Esophagus squamous epithelium (tissue), 4 donors: Measurements from ENCODE around the gene LMTK2.

Experiments used
- CTCF ChIP-seq, 6 experiments: fragments of 450-650 bp in 4 of 6; fragments of 200-600 bp in 2 of 6; sonication (generic) in 2 of 6; IDR thresholded peaks; one replicate each; pipeline ENCODE4 v1.5.1; 2016 to 2019; ENCODE audit warnings: antibody characterized with exemption in 6 of 6, mild to moderate bottlenecking in 4 of 6, moderate library complexity in 4 of 6
- POLR2A ChIP-seq, 4 donors: fragments of 450-650 bp; IDR thresholded peaks; one replicate each; pipeline ENCODE4 v1.6.1; 2017; ENCODE audit warnings: antibody characterized with exemption in 4 of 4, mild to moderate bottlenecking in 4 of 4, moderate library complexity in 3 of 4

- no peak for TF ChIP-seq CTCF (IDR thresholded peaks at IDR 0.05)
- TF ChIP-seq POLR2A (IDR thresholded peaks at IDR 0.05) = no peak
These were observed 151.0 kb downstream of the LMTK2 start for GRCh38 chr7:98257701-98258100.
